Measurements from ENCODE around the gene USP5. TPM values are rescaled to one million over a fixed set of nuclear protein-coding genes. Genes with fewer than 3 reads are reported as not detected.

Gene USP5
- total and polyA plus RNA-seq, 2 donors (not counting 1 experiment from before 2014, with no cell fraction given), result 35.1 to 59.7 TPM

DNA sequence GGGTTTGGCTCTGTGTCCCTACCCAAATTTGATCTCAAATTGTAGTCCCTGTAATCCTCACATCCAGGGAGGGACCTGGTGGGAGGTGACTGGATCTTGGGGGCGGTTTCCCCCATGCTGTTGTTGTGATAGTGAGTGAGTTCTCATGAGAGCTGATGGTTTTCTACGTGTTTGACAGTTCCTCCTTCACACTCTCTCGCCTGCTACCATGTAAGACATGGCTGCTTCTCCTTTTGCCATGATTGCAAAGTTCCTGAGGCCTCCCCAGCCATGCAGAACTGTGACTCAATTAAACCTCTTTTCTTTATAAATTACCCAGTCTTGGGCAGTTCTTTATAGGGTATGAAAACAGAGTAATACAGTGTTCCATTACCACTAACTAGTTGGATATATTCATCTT lies 42.4 kb downstream of the USP5 start:
- Histone ChIP-seq H3K4me3 (ENCODE audit: control extremely low read depth in 1 of 5, extremely low read depth in 1 of 5, insufficient read depth in 1 of 5, low read depth in 2 of 5, low read length in 4 of 5) (no peak overlapping the region), H4K20me1 (ENCODE audit: control insufficient read depth, insufficient read depth, low read length, poor library complexity, severe bottlenecking) (no peaks in the 10 kb centered on the region), H3K4me2 (replicated peaks; ENCODE audit: low read depth, low read length, poor library complexity, severe bottlenecking) (no peak overlapping the region), H3K36me3 (replicated peaks in 1 of 2; ENCODE audit: control extremely low read depth in 1 of 2, control insufficient read depth in 1 of 2, extremely low read depth in 1 of 2, insufficient read depth in 2 of 2, low read length in 1 of 2) (no peaks in the 10 kb centered on the region), H3K79me2 (ENCODE audit: control insufficient read depth, insufficient read depth, low read length) (peaks cover 4% of the 10 kb centered on the region), H3K9me3 (ENCODE audit: control extremely low read depth in 1 of 3, control insufficient read depth in 2 of 3, insufficient read depth in 1 of 3, low read length in 2 of 3) (no peaks in the 10 kb centered on the region), H3K27ac (ENCODE audit: low read length in 2 of 2) (no peak overlapping the region), H3K27me3 (replicated peaks in 1 of 4; ENCODE audit: control extremely low read depth in 1 of 4, control insufficient read depth in 3 of 4, insufficient read depth in 4 of 4, low read length in 3 of 4) (no peaks in the 10 kb centered on the region), H2AFZ (ENCODE audit: insufficient read depth, low read depth, low read length, poor library complexity, severe bottlenecking) (no peak overlapping the region), H3K9ac (ENCODE audit: low read length) (no peak overlapping the region), H3K4me1 (ENCODE audit: control insufficient read depth in 2 of 2, insufficient read depth in 2 of 2, low read length in 2 of 2) (peaks cover 9 to 13% of the 10 kb centered on the region in 2 donors)
- no peak for ATAC-seq (ENCODE audit: low read depth)
- no CpG with 5 or more reads among the region's 3 CpGs for WGBS (ENCODE audit: insufficient coverage)
- Mint-ChIP-seq H3K27me3 (no peaks in the 10 kb centered on the region), H3K4me3 (no peak overlapping the region), H3K4me1 (peaks cover 15% of the 10 kb centered on the region), H3K9me3 (ENCODE audit: insufficient read depth) (no peaks in the 10 kb centered on the region), H3K27ac (no peak overlapping the region)
- TF ChIP-seq, protein P1, sequence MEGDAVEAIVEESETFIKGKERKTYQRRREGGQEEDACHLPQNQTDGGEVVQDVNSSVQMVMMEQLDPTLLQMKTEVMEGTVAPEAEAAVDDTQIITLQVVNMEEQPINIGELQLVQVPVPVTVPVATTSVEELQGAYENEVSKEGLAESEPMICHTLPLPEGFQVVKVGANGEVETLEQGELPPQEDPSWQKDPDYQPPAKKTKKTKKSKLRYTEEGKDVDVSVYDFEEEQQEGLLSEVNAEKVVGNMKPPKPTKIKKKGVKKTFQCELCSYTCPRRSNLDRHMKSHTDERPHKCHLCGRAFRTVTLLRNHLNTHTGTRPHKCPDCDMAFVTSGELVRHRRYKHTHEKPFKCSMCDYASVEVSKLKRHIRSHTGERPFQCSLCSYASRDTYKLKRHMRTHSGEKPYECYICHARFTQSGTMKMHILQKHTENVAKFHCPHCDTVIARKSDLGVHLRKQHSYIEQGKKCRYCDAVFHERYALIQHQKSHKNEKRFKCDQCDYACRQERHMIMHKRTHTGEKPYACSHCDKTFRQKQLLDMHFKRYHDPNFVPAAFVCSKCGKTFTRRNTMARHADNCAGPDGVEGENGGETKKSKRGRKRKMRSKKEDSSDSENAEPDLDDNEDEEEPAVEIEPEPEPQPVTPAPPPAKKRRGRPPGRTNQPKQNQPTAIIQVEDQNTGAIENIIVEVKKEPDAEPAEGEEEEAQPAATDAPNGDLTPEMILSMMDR (IDR thresholded peaks at IDR 0.05), result no peak
- TF ChIP-seq EZH2 (IDR thresholded peaks at IDR 0.05; ENCODE audit: borderline replicate concordance, insufficient read depth, low read depth, low read length, poor library complexity, severe bottlenecking), result no peak
- DNase-seq, result no peak
- ChIA-PET CTCF (interaction anchor here (0.5 to 1.5 kb wide), 2 partner anchors 25 to 26 kb away, joined by 3 to 4 read pairs; no protein-coding TSS in a partner anchor), POLR2A (interaction anchor here (0.7 kb wide), 1 partner anchor 22 kb away, joined by 6 read pairs; no protein-coding TSS in a partner anchor)
- intact Hi-C loops (cut with micrococcal nuclease), result no loop called here

DNA sequence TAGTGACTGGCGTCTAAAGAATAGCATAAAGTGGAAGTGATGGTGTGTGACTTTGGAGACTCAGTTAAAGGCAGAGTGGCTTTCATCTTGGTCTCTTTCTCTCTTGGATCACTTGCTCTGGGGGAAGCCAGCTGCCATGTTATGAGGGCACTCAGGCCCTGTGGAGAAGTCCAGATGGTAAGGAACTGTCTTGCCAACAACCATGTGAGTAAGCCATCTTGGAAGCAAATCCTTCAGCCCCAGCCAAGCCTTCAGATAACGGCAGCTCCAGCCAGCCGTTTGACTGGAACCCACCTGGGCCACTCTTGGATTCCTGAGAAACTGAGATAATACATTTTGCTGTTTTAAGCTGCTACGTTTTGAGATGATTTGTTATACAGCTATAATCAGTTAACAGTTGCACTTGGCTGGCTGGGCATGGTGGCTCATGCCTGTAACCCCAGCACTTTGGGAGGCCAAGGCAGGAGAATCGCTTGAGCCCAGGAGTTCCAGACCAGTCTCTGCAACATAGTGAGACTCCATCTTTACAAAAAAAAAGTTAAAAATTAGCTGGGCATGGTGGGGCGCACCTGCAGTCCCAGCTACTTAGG lies 45.0 kb downstream of the USP5 start:
- Histone ChIP-seq H3K27ac (ENCODE audit: low read length in 2 of 2) (no peak overlapping the region), H3K9ac (ENCODE audit: low read length) (no peak overlapping the region), H3K4me3 (ENCODE audit: control extremely low read depth in 1 of 5, extremely low read depth in 1 of 5, insufficient read depth in 1 of 5, low read depth in 2 of 5, low read length in 4 of 5) (no peak overlapping the region), H3K36me3 (replicated peaks in 1 of 2; ENCODE audit: control extremely low read depth in 1 of 2, control insufficient read depth in 1 of 2, extremely low read depth in 1 of 2, insufficient read depth in 2 of 2, low read length in 1 of 2) (no peaks in the 10 kb centered on the region), H4K20me1 (ENCODE audit: control insufficient read depth, insufficient read depth, low read length, poor library complexity, severe bottlenecking) (no peaks in the 10 kb centered on the region), H3K27me3 (replicated peaks in 1 of 4; ENCODE audit: control extremely low read depth in 1 of 4, control insufficient read depth in 3 of 4, insufficient read depth in 4 of 4, low read length in 3 of 4) (no peaks in the 10 kb centered on the region), H2AFZ (ENCODE audit: insufficient read depth, low read depth, low read length, poor library complexity, severe bottlenecking) (no peak overlapping the region), H3K79me2 (ENCODE audit: control insufficient read depth, insufficient read depth, low read length) (peaks cover 4% of the 10 kb centered on the region), H3K4me2 (replicated peaks; ENCODE audit: low read depth, low read length, poor library complexity, severe bottlenecking) (no peak overlapping the region), H3K4me1 (ENCODE audit: control insufficient read depth in 2 of 2, insufficient read depth in 2 of 2, low read length in 2 of 2) (peaks cover 0 to 7% of the 10 kb centered on the region in 2 donors), H3K9me3 (ENCODE audit: control extremely low read depth in 1 of 3, control insufficient read depth in 2 of 3, insufficient read depth in 1 of 3, low read length in 2 of 3) (no peaks in the 10 kb centered on the region)
- TF ChIP-seq, protein P1 (IDR thresholded peaks at IDR 0.05), result no peak
- no peak for TF ChIP-seq EZH2 (IDR thresholded peaks at IDR 0.05; ENCODE audit: borderline replicate concordance, insufficient read depth, low read depth, low read length, poor library complexity, severe bottlenecking)
- WGBS (ENCODE audit: insufficient coverage), result 89% methylated on average over 5 of the region's 6 CpGs
- ATAC-seq (ENCODE audit: low read depth) (no peak), DNase-seq (no peak)
- no peaks in the 10 kb centered on the region for H3K9me3 Mint-ChIP-seq (ENCODE audit: insufficient read depth)
- H3K4me3 Mint-ChIP-seq, result no peak overlapping the region
- ChIA-PET POLR2A (interaction anchor here (0.7 kb wide), 1 partner anchor 24 kb away, joined by 3 read pairs; the partner anchor contains the start of gene SPSB2), CTCF (interaction anchor here (3.3 kb wide), 1 partner anchor 24 kb away, joined by 10 read pairs; the partner anchor contains the start of gene SPSB2)
- intact Hi-C loops (cut with micrococcal nuclease), result no loop called here
- peaks cover 6% of the 10 kb centered on the region for H3K4me1 Mint-ChIP-seq
- no peak overlapping the region for H3K27ac Mint-ChIP-seq
- no peaks in the 10 kb centered on the region for H3K27me3 Mint-ChIP-seq

All from B cell (primary cell).